Right kidney (tissue), 1 donor: Measurements from ENCODE around the gene BCL2.

Experiments used
- DNase-seq: peaks from one replicate; pipeline ENCODE4 v3.0.0-alpha.2; 2016

Gene BCL2

GRCh38 chr18:63259567-63260379 is 59.8 kb downstream of the BCL2 start:
- no peak for DNase-seq

DNA sequence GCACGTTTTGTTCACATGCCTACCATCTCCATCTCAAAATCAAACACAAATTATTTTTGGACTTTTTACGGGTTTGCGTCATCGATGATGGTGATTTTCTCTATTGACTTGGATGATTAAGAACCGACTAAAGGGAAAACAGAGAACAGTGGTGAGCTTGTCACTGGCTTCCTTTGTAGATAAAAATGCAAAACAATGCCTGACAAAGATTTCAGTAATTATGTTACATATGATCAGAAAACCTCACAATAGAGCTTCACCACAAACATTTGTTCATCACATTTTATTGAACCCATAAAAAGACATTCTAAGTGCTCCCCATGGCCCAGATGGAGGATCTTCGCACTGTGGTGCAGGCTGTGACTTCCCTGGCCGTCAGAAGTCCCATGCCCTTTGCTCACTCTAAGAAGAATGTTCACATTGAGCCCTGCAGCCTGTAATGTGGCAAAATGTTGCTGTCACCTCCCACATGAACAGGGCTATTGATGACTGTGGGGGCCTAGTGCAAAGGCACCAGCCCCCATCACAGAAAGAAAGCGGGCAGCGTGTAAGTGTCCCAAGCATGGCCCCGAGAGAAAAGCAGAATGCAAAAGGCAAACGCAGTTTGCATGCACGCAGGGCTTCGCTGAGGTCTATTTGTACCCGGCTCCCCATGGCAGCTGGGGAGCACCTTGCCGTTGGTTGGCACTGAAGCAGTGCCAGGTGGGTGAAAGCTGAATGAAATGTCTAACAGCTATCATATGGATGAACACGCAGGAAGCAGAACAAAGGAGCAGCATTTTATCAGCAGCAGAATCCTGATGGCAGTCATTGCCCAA is 60.6 kb downstream of the BCL2 start:
- DNase-seq, result no peak

- no peak for DNase-seq
Measured at GRCh38 chr18:63257453-63257852, 62.1 kb downstream of the BCL2 start.

DNA sequence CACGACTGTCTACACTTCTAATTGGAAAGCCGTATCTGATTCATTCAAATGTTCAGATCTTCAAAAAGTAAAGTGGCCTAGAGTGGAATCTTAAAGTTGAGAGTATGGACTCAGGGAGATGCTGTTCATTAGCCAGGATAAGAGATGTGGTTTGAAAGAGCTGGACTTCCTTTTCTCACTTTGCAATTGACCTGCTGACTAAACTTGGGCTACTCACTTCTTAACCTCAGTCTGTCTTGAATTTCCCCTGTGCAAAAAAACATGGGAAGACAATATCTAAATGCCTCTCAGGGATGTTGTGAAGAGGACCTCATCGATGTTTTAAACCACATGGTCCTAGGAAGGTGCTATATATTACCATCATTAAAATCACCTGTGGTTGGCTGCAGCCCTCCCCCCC is 64.1 kb downstream of the BCL2 start:
- no peak for DNase-seq

GRCh38 chr18:63254716-63255399 is 64.7 kb downstream of the BCL2 start:
- no peak for DNase-seq

DNA sequence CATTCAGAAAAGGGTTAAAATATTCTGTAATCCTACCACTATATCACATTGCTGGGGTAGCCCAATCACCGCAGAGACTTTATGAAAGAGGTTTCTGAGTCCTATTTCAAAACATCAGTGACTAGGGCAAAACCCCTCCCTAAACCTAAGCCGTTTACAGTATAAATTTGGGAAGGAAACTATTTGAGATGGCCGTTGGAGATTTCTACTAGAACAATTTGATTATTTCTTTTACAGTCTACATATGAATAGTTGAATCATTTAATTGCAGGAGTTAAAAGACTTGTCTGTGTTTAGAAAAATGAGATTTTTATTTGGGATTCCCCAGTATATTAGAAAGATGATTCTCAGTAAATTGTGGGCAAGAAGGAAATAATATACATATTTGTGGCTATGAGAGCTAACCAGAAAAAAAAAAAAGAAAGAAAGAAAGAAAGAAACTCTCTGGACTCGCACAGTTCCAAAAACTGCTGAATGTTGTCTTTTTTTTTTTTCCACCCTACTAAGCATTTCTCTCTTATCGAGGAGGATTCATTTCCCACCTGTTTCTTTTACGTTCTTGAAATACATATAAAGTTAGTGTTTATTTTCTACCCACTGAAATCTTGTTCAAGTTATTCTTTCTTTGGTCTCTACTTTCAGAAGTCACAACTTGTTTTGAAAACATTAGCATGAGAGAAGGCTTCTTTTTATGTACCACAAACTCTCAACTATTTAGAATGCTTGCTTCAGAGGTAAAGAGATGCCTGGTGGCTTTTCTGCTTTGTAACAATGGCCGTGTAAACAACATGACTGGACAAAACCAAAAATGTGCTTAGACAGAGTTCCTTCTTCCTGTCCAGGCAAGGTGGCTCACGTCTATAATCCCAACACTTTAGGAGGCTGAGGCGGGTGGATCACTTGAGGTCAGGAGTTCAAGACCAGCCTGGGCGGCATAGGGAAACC is 65.9 kb downstream of the BCL2 start:
- DNase-seq, result no peak

GRCh38 chr18:63253014-63253413 is 66.6 kb downstream of the BCL2 start:
- DNase-seq, result no peak

DNA sequence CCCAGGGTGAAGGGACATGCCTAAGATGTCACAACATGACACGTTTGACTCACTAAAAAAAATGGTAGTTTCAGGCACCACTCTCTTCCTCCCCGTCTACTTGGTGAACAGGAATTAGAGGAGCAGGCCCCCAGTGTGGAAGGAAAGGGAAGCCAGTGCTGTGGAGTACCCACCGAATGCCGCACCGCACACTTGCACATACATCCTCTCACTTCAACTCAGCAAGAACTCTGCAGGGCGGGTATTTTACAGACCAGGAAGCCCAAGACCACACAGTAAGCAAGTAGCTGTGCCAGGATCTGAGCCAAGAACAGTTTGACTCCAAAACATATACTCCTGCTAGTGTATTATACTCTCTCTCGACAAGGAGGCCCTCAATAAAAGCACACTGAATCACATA is 69.8 kb downstream of the BCL2 start:
- DNase-seq, result no peak

DNA sequence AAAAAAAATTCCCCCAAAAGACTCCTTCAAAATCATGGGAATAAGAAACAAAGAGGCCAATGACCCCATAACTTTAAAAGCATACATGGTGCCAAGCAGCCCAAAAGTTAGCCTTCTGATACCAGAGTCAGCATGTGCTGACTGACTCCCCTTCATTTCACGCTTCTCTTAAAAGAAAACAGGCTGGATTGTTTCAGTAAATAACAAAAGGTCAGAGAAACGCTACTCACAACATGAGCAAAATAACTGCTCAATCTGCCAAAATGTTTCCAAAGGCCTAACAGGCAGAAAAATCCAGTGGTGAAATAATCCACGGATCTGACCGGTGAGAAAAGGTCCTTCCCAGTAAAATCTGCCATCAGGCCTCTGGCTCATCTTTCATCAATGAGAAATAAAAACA is 71.6 kb downstream of the BCL2 start:
- DNase-seq, result no peak

GRCh38 chr18:63247506-63247905 is 72.1 kb downstream of the BCL2 start:
- DNase-seq, result no peak

DNA sequence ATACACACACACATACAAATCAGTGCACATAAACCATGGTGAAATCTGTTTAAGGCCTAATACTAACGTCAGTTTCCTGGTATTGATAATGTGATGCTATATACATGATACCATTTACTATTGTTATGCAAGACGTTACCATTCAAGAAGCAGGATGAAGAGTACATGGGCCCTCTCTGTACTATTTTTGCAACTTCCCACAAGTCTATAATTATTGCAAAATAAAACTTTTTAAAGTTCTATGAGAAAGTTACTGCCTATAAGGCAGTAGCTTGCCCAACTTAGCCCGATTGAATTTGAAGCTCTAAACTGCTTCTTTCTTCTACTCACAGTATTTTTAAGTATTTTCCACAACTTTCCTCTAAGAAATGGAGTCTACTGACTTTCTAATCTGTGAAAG is 74.0 kb downstream of the BCL2 start:
- DNase-seq, result no peak

- no peak for DNase-seq
Measured at GRCh38 chr18:63244607-63245006, 75.0 kb downstream of the BCL2 start.

- no peak for DNase-seq
Measured at GRCh38 chr18:63241760-63242159, 77.8 kb downstream of the BCL2 start.

DNA sequence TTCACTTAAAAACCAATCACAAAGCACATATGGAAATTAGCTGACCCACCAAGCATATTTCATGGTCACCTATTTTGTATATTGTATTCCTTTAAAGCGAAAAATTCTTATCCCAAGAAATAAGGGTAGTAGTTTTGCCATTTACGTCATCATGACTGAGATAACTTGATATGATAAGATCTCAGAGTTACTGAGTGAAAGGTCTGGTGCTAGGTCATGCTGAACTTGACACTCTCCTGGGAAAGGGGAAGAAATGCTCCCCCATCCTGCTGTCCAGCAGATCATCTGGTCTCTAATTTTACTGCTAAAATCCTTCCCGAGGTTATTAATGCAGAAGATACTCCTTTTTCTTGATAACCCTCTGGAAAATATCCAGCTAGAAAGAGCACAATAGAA is 78.3 kb downstream of the BCL2 start:
- no peak for DNase-seq

DNA sequence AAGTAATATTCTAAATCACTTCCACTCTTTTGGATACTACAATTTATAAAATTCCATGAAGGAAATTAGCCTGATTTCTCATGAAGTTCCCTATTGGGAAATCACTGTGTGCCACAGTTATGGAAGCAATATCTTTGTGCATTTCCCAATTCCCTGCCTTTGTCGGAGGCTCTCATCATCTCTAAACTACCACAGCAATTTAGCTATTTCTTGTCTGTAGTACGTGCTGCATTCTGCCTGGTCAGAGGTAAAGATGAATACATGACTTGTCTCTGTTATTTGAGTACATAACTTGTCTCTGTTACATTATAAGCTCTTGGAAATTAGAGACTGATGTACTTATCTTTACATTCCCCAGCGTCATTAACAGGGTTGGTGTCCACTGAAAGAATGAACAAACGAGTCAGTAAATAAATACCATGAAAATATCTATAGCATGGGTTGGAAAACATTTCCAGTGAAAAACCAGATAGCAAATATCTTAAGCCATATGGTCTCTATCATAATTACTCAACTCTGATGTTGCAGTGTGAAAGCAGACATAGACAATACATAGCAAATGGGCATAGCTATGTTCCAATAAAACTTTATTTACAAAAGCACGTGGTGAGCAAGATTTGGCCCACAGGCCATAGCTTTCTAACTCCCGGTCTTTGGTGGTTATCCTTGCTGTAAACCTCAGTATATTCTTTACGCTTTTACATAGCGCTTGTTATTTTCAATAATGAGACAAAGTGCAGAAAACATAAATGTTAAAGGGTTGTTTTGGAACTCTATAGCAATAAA is 78.8 kb downstream of the BCL2 start:
- no peak for DNase-seq

- no peak for DNase-seq
Measured at GRCh38 chr18:63238693-63239075, 80.9 kb downstream of the BCL2 start.

GRCh38 chr18:63237881-63238692 is 81.5 kb downstream of the BCL2 start:
- DNase-seq, result peak; percentile 67

GRCh38 chr18:63236921-63237846 is 82.4 kb downstream of the BCL2 start:
- no peak for DNase-seq

- no peak for DNase-seq
Measured at GRCh38 chr18:63236406-63236805, 83.2 kb downstream of the BCL2 start.
